Activated CD8-positive, alpha-beta memory T cell treated with anti-CD3 and anti-CD28 coated beads for 48 hours (primary cell): ENCODE results near the gene DDX3X.
"Not testable (repeated sequence)": the region's sequence is repeated elsewhere in the genome, so short reads cannot be mapped to it uniquely, and the experiment has no call there.

Source experiments
- DNase-seq, 3 experiments: peaks; one replicate each; pipeline ENCODE4 v3.0.0-alpha.2; 2020; ENCODE audit warnings: low read depth in 2 of 3, low spot score in 2 of 3

DDX3X gene

GRCh38 chrX:41369152-41369551 is 35.2 kb downstream of the DDX3X start:
- DNase-seq, result no peak

- DNase-seq, result not testable (repeated sequence)
Observed at GRCh38 chrX:41371575-41371974, 37.6 kb downstream of the DDX3X start.

- no peak for DNase-seq
Observed at GRCh38 chrX:41373989-41374606, 40.1 kb downstream of the DDX3X start.

GRCh38 chrX:41377624-41378023 is 43.7 kb downstream of the DDX3X start:
- DNase-seq, result peak in 1 of 3 experiments; percentile 23

- no peak for DNase-seq
Observed at GRCh38 chrX:41381685-41382084, 47.7 kb downstream of the DDX3X start.

GRCh38 chrX:41382714-41383645 is 49.0 kb downstream of the DDX3X start:
- no peak for DNase-seq

- DNase-seq, result peak in 1 of 3 experiments; percentile 4
Observed at GRCh38 chrX:41384051-41384705, 50.2 kb downstream of the DDX3X start.

GRCh38 chrX:41386222-41386990 is 52.4 kb downstream of the DDX3X start:
- no peak for DNase-seq

GRCh38 chrX:41388543-41388942 is 54.6 kb downstream of the DDX3X start:
- DNase-seq, result no peak

GRCh38 chrX:41389311-41389888 is 55.4 kb downstream of the DDX3X start:
- no peak for DNase-seq

- not testable (repeated sequence) for DNase-seq
Observed at GRCh38 chrX:41390576-41390975, 56.6 kb downstream of the DDX3X start.

GRCh38 chrX:41391606-41392005 is 57.6 kb downstream of the DDX3X start:
- no peak for DNase-seq

- DNase-seq, result no peak
Observed at GRCh38 chrX:41394293-41394692, 60.3 kb downstream of the DDX3X start.

GRCh38 chrX:41397219-41397618 is 63.3 kb downstream of the DDX3X start:
- no peak for DNase-seq

GRCh38 chrX:41397768-41398167 is 63.8 kb downstream of the DDX3X start:
- no peak for DNase-seq

GRCh38 chrX:41402556-41402955 is 68.6 kb downstream of the DDX3X start:
- not testable (repeated sequence) for DNase-seq

GRCh38 chrX:41405551-41405950 is 71.6 kb downstream of the DDX3X start:
- DNase-seq, result no peak

- DNase-seq, result no peak
Observed at GRCh38 chrX:41406201-41406600, 72.2 kb downstream of the DDX3X start.

- no peak for DNase-seq
Observed at GRCh38 chrX:41407816-41408215, 73.9 kb downstream of the DDX3X start.

GRCh38 chrX:41408576-41408975 is 74.6 kb downstream of the DDX3X start:
- no peak for DNase-seq

- DNase-seq, result no peak
Observed at GRCh38 chrX:41409006-41409405, 75.0 kb downstream of the DDX3X start.
